Choroid plexus epithelial cell (primary cell): Measurements from ENCODE around the gene EVC.

ENCODE experiments used
- DNase-seq: peaks from one replicate; pipeline ENCODE4 v3.0.0-alpha.2; 2010; ENCODE audit warnings: low read depth
- H3K4me3 ChIP-seq: 2 replicates; pipeline ENCODE4 v1.5.1; 2011; ENCODE audit warnings: low read depth, mild to moderate bottlenecking, control low read depth, low read length, moderate library complexity
- CTCF ChIP-seq: conservative IDR thresholded peaks from 2 replicates; pipeline ENCODE4 v1.5.1; 2011; ENCODE audit warnings: low read depth, mild to moderate bottlenecking, control low read depth, inconsistent platforms, low read length, moderate library complexity

Gene EVC

DNA sequence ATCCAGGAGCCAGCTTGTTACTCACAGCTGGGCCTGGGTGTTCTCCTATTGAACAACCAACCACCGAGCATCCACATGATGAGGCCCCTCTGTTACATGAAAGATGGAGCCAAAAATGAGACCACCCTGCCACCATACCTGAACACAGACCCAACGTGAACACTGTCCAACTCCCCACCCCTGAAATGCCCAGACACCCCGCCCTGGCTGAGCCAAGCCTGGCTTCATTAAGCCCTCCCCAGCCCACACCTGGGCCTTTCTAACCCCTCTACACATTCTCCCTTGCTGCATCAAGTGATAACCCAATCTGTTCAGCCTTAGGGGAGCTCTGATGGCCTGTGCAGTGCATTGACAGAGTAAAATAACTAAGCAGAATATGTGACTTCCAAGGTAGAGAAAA is 80.7 kb downstream of the EVC start:
- DNase-seq = no peak
- no peak overlapping the region for H3K4me3 ChIP-seq
- TF ChIP-seq CTCF = no peak

- H3K4me3 ChIP-seq = no peak overlapping the region
- DNase-seq = no peak
- no peak for TF ChIP-seq CTCF
Measured at GRCh38 chr4:5793514-5793913, 82.5 kb downstream of the EVC start.

GRCh38 chr4:5795580-5795979 is 84.6 kb downstream of the EVC start:
- H3K4me3 ChIP-seq = no peak overlapping the region
- no peak for DNase-seq
- no peak for TF ChIP-seq CTCF

DNA sequence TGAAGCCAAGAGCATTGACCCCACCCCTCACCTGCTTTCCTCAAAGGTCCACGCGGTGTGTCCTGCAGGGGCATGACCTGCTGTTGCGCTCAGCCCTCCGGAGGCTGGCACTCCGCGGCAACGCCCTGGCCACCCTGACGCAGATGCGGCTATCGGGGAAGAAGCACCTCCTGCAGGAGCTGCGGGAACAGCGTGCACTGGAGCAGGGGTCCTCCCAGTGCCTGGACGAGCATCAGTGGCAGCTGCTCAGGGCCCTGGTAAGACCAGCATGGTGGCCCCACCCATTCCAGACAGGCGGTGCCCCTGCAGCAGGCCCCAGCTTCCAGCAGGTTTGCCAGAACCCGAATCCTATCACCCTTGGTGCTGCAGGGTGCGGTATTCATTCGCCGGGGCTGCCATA is 86.0 kb downstream of the EVC start:
- DNase-seq = no peak
- no peak for TF ChIP-seq CTCF
- H3K4me3 ChIP-seq = no peak overlapping the region

- H3K4me3 ChIP-seq = no peak overlapping the region
- no peak for DNase-seq
- TF ChIP-seq CTCF = no peak
Measured at GRCh38 chr4:5797866-5798265, 86.9 kb downstream of the EVC start.

GRCh38 chr4:5798462-5798861 is 87.5 kb downstream of the EVC start:
- TF ChIP-seq CTCF = no peak
- no peak for DNase-seq
- H3K4me3 ChIP-seq = no peak overlapping the region

- no peak overlapping the region for H3K4me3 ChIP-seq
- no peak for TF ChIP-seq CTCF
- no peak for DNase-seq
Measured at GRCh38 chr4:5798946-5799345, 87.9 kb downstream of the EVC start.
